Measurements from ENCODE around the gene ZNF280D.

GRCh38 chr15:56781666-56782065 is 48.4 kb upstream of the ZNF280D start:
- TF ChIP-seq CTCF (IDR thresholded peaks at IDR 0.05) (no peak), POLR2AphosphoS5 (IDR thresholded peaks at IDR 0.05) (no peak), POLR2A (IDR thresholded peaks at IDR 0.05; ENCODE audit: low read depth) (no peak)

Data from esophagus muscularis mucosa (tissue), 3 donors.